Measurements from ENCODE around the gene EPOP.
A peak's percentile ranks its signal among the peaks of the same experiment; 100 is the strongest.

EPOP gene

DNA sequence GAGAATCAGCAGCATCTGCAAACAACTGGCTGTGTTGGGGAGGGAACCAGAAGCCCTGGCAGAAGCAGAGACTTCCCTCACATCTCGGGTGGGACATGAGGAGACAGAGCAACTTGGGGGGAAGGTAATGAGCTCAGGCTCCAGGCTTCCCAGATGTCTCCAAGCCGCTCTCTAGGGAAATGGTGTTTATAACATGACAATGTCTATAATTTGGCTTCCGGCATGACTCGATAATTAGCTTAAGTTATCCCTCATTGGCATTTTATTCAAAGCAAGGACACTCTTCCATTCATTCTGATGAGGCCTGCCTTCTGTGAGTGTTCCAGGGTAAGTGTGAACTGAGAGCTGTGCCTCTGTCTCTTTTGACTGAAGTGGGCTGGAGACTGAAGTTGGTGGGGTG is 15.6 kb upstream of the EPOP start:
- H3K9me3 ChIP-seq (ENCODE audit: control insufficient read depth, low read length): no peaks in the 10 kb centered on the region
- no peak overlapping the region for H3K9ac ChIP-seq (ENCODE audit: low read length)
- DNase-seq (ENCODE audit: low read depth): no peak
- peaks cover 10% of the 10 kb centered on the region for H3K4me1 ChIP-seq (ENCODE audit: control insufficient read depth, insufficient read depth, low read length)
- H3K36me3 ChIP-seq (ENCODE audit: control insufficient read depth, insufficient read depth, low read length, severe bottlenecking): no peaks in the 10 kb centered on the region
- H3K27me3 ChIP-seq (replicated peaks; ENCODE audit: control insufficient read depth, insufficient read depth, low read length): no peaks in the 10 kb centered on the region
- H3K4me3 ChIP-seq (ENCODE audit: low read length): no peak overlapping the region

GRCh38 chr17:38687286-38687685 is 12.5 kb upstream of the EPOP start:
- H3K9me3 ChIP-seq (ENCODE audit: control insufficient read depth, low read length): no peaks in the 10 kb centered on the region
- H3K27me3 ChIP-seq (replicated peaks; ENCODE audit: control insufficient read depth, insufficient read depth, low read length): no peaks in the 10 kb centered on the region
- no peaks in the 10 kb centered on the region for H3K36me3 ChIP-seq (ENCODE audit: control insufficient read depth, insufficient read depth, low read length, severe bottlenecking)

DNA sequence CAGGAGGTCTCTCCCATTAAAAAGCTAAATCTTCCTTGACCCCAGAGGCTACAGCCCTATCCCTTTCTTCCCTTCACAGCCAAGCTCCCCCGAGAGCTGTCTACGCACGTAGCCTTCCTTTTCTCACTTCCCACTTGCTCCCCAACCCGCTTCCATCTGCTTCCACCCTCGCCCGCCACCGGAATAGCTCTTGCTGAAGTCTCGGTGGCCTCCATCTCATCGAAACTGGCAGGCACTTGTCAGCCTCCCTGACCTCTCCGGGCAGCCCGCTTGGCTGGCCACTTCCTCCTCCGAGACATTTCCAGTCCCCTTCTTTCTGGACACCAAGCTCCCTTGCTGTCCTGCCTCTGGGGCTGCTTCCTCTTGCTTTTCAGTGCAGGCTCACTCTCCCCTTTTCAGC is 10.7 kb upstream of the EPOP start:
- no peak overlapping the region for H3K9ac ChIP-seq (ENCODE audit: low read length)
- H3K36me3 ChIP-seq (ENCODE audit: control insufficient read depth, insufficient read depth, low read length, severe bottlenecking): no peaks in the 10 kb centered on the region
- no peaks in the 10 kb centered on the region for H3K4me1 ChIP-seq (ENCODE audit: control insufficient read depth, insufficient read depth, low read length)
- no peaks in the 10 kb centered on the region for H3K9me3 ChIP-seq (ENCODE audit: control insufficient read depth, low read length)
- no peak for DNase-seq (ENCODE audit: low read depth)
- no peak overlapping the region for H3K4me3 ChIP-seq (ENCODE audit: low read length)
- H3K27me3 ChIP-seq (replicated peaks; ENCODE audit: control insufficient read depth, insufficient read depth, low read length): no peaks in the 10 kb centered on the region

More at GRCh38 chr17:38687286-38687685, 12.5 kb upstream of the EPOP start:
- DNase-seq (ENCODE audit: low read depth): no peak
- Histone ChIP-seq H3K4me1 (ENCODE audit: control insufficient read depth, insufficient read depth, low read length) (no peaks in the 10 kb centered on the region), H3K9ac (ENCODE audit: low read length) (no peak overlapping the region), H3K4me3 (ENCODE audit: low read length) (no peak overlapping the region)

- no peak for DNase-seq (ENCODE audit: low read depth)
- Histone ChIP-seq H3K27me3 (replicated peaks; ENCODE audit: control insufficient read depth, insufficient read depth, low read length) (no peaks in the 10 kb centered on the region), H3K36me3 (ENCODE audit: control insufficient read depth, insufficient read depth, low read length, severe bottlenecking) (no peaks in the 10 kb centered on the region), H3K9ac (ENCODE audit: low read length) (no peak overlapping the region), H3K4me3 (ENCODE audit: low read length) (no peak overlapping the region), H3K9me3 (ENCODE audit: control insufficient read depth, low read length) (no peaks in the 10 kb centered on the region), H3K4me1 (ENCODE audit: control insufficient read depth, insufficient read depth, low read length) (no peaks in the 10 kb centered on the region)
Observed at GRCh38 chr17:38681096-38681495, 6.3 kb upstream of the EPOP start.

DNA sequence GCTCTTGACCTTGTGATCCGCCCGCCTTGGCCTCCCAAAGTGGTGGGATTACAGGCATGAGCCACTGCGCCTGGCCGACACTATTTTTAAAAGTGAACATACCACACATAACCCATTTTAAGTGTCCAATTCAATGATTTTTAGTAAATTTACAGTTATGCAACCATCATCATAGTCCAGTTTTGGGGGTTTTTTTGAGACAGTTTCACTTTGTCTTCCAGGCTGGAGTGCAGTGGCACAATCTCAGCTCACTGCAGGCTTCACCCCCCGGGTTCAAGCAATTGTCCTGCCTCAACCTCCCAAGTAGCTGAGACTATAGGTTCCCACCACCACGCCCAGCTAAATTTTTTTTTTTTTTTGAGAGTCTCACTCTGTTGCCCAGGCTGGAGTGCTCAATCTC is 3.1 kb upstream of the EPOP start:
- Histone ChIP-seq H3K9ac (ENCODE audit: low read length) (no peak overlapping the region), H3K4me1 (ENCODE audit: control insufficient read depth, insufficient read depth, low read length) (peaks cover 5% of the 10 kb centered on the region), H3K36me3 (ENCODE audit: control insufficient read depth, insufficient read depth, low read length, severe bottlenecking) (no peaks in the 10 kb centered on the region), H3K9me3 (ENCODE audit: control insufficient read depth, low read length) (no peaks in the 10 kb centered on the region), H3K4me3 (ENCODE audit: low read length) (no peak overlapping the region), H3K27me3 (replicated peaks; ENCODE audit: control insufficient read depth, insufficient read depth, low read length) (no peaks in the 10 kb centered on the region)
- no peak for DNase-seq (ENCODE audit: low read depth)

GRCh38 chr17:38676706-38677504 is 2.1 kb upstream of the EPOP start:
- Histone ChIP-seq H3K9me3 (ENCODE audit: control insufficient read depth, low read length) (no peaks in the 10 kb centered on the region), H3K27me3 (replicated peaks; ENCODE audit: control insufficient read depth, insufficient read depth, low read length) (peaks cover 8% of the 10 kb centered on the region), H3K9ac (ENCODE audit: low read length) (peak overlapping the region; percentile 55), H3K4me1 (ENCODE audit: control insufficient read depth, insufficient read depth, low read length) (peaks cover 5% of the 10 kb centered on the region), H3K4me3 (ENCODE audit: low read length) (no peak overlapping the region), H3K36me3 (ENCODE audit: control insufficient read depth, insufficient read depth, low read length, severe bottlenecking) (no peaks in the 10 kb centered on the region)
- peak; percentile 92 for DNase-seq (ENCODE audit: low read depth)

- Histone ChIP-seq H3K4me3 (ENCODE audit: low read length) (peak overlapping the region; percentile 80), H3K4me1 (ENCODE audit: control insufficient read depth, insufficient read depth, low read length) (peaks cover 5% of the 10 kb centered on the region), H3K36me3 (ENCODE audit: control insufficient read depth, insufficient read depth, low read length, severe bottlenecking) (no peaks in the 10 kb centered on the region), H3K27me3 (replicated peaks; ENCODE audit: control insufficient read depth, insufficient read depth, low read length) (peaks cover 28% of the 10 kb centered on the region), H3K9me3 (ENCODE audit: control insufficient read depth, low read length) (no peaks in the 10 kb centered on the region), H3K9ac (ENCODE audit: low read length) (peak overlapping the region; percentile 75)
- no peak for DNase-seq (ENCODE audit: low read depth)
Observed at GRCh38 chr17:38674014-38674748, 576 bp downstream of the EPOP start.

- no peaks in the 10 kb centered on the region for H3K9me3 ChIP-seq (ENCODE audit: control insufficient read depth, low read length)
Observed at GRCh38 chr17:38673707-38674013, 1.1 kb downstream of the EPOP start.

GRCh38 chr17:38672788-38673706 is 1.7 kb downstream of the EPOP start:
- H3K4me1 ChIP-seq (ENCODE audit: control insufficient read depth, insufficient read depth, low read length): peaks cover 5% of the 10 kb centered on the region
- peaks cover 37% of the 10 kb centered on the region for H3K27me3 ChIP-seq (replicated peaks; ENCODE audit: control insufficient read depth, insufficient read depth, low read length)
- peak overlapping the region; percentile 80 for H3K4me3 ChIP-seq (ENCODE audit: low read length)
- H3K36me3 ChIP-seq (ENCODE audit: control insufficient read depth, insufficient read depth, low read length, severe bottlenecking): no peaks in the 10 kb centered on the region
- no peak overlapping the region for H3K9ac ChIP-seq (ENCODE audit: low read length)
- H3K9me3 ChIP-seq (ENCODE audit: control insufficient read depth, low read length): no peaks in the 10 kb centered on the region
- no peak for DNase-seq (ENCODE audit: low read depth)

More at GRCh38 chr17:38673707-38674013, 1.1 kb downstream of the EPOP start:
- Histone ChIP-seq H3K4me3 (ENCODE audit: low read length) (peak overlapping the region; percentile 80), H3K4me1 (ENCODE audit: control insufficient read depth, insufficient read depth, low read length) (peaks cover 5% of the 10 kb centered on the region), H3K27me3 (replicated peaks; ENCODE audit: control insufficient read depth, insufficient read depth, low read length) (peaks cover 33% of the 10 kb centered on the region), H3K36me3 (ENCODE audit: control insufficient read depth, insufficient read depth, low read length, severe bottlenecking) (no peaks in the 10 kb centered on the region), H3K9ac (ENCODE audit: low read length) (peak overlapping the region; percentile 75)
- DNase-seq (ENCODE audit: low read depth): peak; percentile 40

DNA sequence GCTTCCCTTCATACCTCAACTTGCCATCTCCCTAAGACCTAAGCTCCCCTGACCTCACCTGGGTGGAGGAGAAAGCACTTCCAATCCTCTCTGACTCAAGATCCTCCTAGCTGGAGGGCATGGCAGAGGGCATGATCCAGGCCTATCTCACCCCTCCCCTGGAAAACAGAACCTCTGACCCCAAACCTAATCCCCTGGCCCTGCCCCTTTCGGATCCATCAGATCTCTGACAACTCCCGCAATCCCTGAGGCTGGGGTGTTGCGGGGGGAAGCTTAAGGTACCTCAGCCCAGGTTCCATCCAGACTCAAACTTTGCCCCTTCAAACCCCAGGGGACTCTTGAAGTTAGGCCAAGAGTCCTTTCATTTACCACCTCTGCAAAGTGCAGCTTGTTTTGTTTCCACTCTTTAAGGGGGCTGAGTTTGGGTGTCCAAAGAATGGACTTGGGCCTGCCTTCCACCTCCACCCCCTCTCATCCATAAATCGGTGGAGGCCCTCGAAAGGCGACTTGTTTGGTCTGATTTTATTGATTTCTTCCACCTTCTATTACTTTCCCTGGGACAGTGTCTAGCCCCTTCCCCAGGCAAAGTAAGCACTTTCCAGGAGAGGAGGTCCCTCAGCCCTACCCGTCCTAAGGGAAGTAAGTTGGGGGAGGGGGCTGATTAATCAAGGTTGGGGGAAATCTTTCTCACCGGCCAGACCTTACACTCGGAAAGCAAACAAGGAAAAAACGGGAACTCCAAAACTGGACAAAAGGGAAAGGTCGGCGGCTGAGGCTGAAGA is 2.6 kb downstream of the EPOP start:
- peaks cover 37% of the 10 kb centered on the region for H3K27me3 ChIP-seq (replicated peaks; ENCODE audit: control insufficient read depth, insufficient read depth, low read length)
- no peak overlapping the region for H3K9ac ChIP-seq (ENCODE audit: low read length)
- peaks cover 5% of the 10 kb centered on the region for H3K4me1 ChIP-seq (ENCODE audit: control insufficient read depth, insufficient read depth, low read length)
- DNase-seq (ENCODE audit: low read depth): no peak
- H3K9me3 ChIP-seq (ENCODE audit: control insufficient read depth, low read length): no peaks in the 10 kb centered on the region
- no peaks in the 10 kb centered on the region for H3K36me3 ChIP-seq (ENCODE audit: control insufficient read depth, insufficient read depth, low read length, severe bottlenecking)
- H3K4me3 ChIP-seq (ENCODE audit: low read length): no peak overlapping the region
